Fibroblast of lung (primary cell): ENCODE data around the gene REPS2. TPM values are rescaled to one million over a fixed set of nuclear protein-coding genes. Genes with fewer than 3 reads are reported as not detected.

ENCODE experiments used
- DNase-seq, 2 donors: peaks; one replicate each; pipeline versions ENCODE4 v3.0.0 to v3.0.0-alpha.2; 2010; ENCODE audit warnings: low read depth in 2 of 2
- H2AFZ ChIP-seq: 2 replicates; pipeline ENCODE4 v1.5.1; 2012; ENCODE audit warnings: low read length, control low read depth, inconsistent platforms
- H3K27ac ChIP-seq: 2 replicates; pipeline ENCODE4 v1.5.1; 2011; ENCODE audit warnings: low read length, control low read depth; ENCODE audit not compliant: insufficient read depth
- H3K27me3 ChIP-seq: 2 replicates; pipeline ENCODE4 v1.5.1; 2011; ENCODE audit warnings: mild to moderate bottlenecking, low read length; ENCODE audit not compliant: control insufficient read depth, insufficient read depth
- H3K36me3 ChIP-seq: 2 replicates; pipeline ENCODE4 v1.5.1; 2011; ENCODE audit warnings: low read length; ENCODE audit not compliant: control insufficient read depth, insufficient read depth
- H3K4me1 ChIP-seq: 2 replicates; pipeline ENCODE4 v1.5.1; 2011; ENCODE audit warnings: low read length; ENCODE audit not compliant: control insufficient read depth, insufficient read depth; ENCODE audit errors: extremely low read depth
- H3K4me2 ChIP-seq: 2 replicates; pipeline ENCODE4 v1.5.1; 2011; ENCODE audit warnings: low read length, control low read depth; ENCODE audit not compliant: insufficient read depth; ENCODE audit errors: extremely low read depth
- H3K4me3 ChIP-seq, 4 experiments: fragments of 200-600 bp in 1 of 4; sonication (generic) in 1 of 4; replicated peaks in 1 of 4; 2 replicates each; pipeline ENCODE4 v1.5.1; 2011 to 2016; ENCODE audit warnings: low read length in 4 of 4, low read depth in 3 of 4, mild to moderate bottlenecking in 3 of 4, control low read depth in 2 of 4, inconsistent platforms in 1 of 4, mixed read lengths in 1 of 4; ENCODE audit not compliant: insufficient read depth in 1 of 4; ENCODE audit errors: control extremely low read depth in 1 of 4
- H3K79me2 ChIP-seq: 2 replicates; pipeline ENCODE4 v1.5.1; 2012; ENCODE audit warnings: mild to moderate bottlenecking, low read length, inconsistent platforms; ENCODE audit not compliant: control insufficient read depth, insufficient read depth
- H3K9ac ChIP-seq: 2 replicates; pipeline ENCODE4 v1.5.1; 2011; ENCODE audit warnings: mild to moderate bottlenecking, low read length, control low read depth; ENCODE audit not compliant: insufficient read depth
- H3K9me3 ChIP-seq: 2 replicates; pipeline ENCODE4 v1.5.1; 2012; ENCODE audit warnings: low read depth, low read length; ENCODE audit not compliant: control insufficient read depth, insufficient read depth
- H4K20me1 ChIP-seq: 2 replicates; pipeline ENCODE4 v1.5.1; 2011; ENCODE audit warnings: low read length; ENCODE audit not compliant: control insufficient read depth, insufficient read depth; ENCODE audit errors: extremely low read depth
- EZH2 ChIP-seq: IDR thresholded peaks from 2 replicates; pipeline ENCODE4 v1.5.1; 2012; ENCODE audit warnings: low read length, control low read depth, mild to moderate bottlenecking; ENCODE audit errors: missing control alignments
- polyA plus RNA-seq, 2 donors: library from polyadenylated mRNA; depleted of rRNA in 1 of 2; stranded (reverse) in 1 of 2; unstranded in 1 of 2; fragments of >200 nt; gene quantifications; 2 replicates each; pipeline ENCODE4 v1.2.1, GENCODE V29; 2011 to 2012; ENCODE audit warnings: missing spikeins in 1 of 2
- total RNA-seq: library from RNA; depleted of rRNA; stranded (reverse); fragments of >200 nt; gene quantifications from 2 replicates; pipeline ENCODE4 v1.2.1, GENCODE V29; 2014
- TF ChIP-seq, protein P1 (sequence below), 2 donors: IDR thresholded peaks in 1 of 2; conservative IDR thresholded peaks in 1 of 2; 1 replicate in 1 of 2; 2 replicates in 1 of 2; pipeline ENCODE4 v1.5.1; 2011 to 2012; ENCODE audit warnings: low read length in 2 of 2, control low read depth in 1 of 2, inconsistent platforms in 1 of 2, low read depth in 1 of 2, mild to moderate bottlenecking in 1 of 2

The REPS2 gene
- total and polyA plus RNA-seq, 2 donors (not counting 1 experiment from before 2014, with no cell fraction given) = 0.27 to 0.50 TPM

DNA sequence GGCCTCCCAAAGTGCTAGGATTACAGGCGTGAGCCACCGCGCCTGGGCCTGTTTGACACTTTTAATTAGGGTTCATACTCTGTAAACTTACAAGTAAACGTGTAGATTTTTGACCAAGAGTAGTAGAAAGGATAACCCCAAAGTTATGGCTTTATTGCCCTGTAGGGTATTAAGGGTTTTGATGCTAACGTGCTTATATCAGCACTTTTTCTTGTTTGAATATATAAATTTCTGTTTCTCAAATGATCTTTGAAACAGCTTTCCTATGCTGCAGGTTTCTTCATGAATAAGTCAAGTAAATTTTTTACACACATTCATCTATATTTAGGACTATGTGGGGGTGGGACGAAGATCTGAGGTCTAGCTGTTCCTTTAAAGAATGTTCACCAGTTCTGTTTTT, 29.3 kb upstream of the REPS2 start:
- H3K9me3 ChIP-seq = no peaks in the 10 kb centered on the region
- H3K79me2 ChIP-seq = no peaks in the 10 kb centered on the region
- H3K36me3 ChIP-seq = no peaks in the 10 kb centered on the region
- no peak overlapping the region for H3K4me2 ChIP-seq
- H3K27me3 ChIP-seq = no peaks in the 10 kb centered on the region
- H3K4me3 ChIP-seq = no peak overlapping the region
- H3K4me1 ChIP-seq = no peaks in the 10 kb centered on the region
- H3K27ac ChIP-seq = no peak overlapping the region
- no peak overlapping the region for H2AFZ ChIP-seq
- H3K9ac ChIP-seq = no peak overlapping the region
- H4K20me1 ChIP-seq = no peaks in the 10 kb centered on the region
- no peak for DNase-seq
- TF ChIP-seq, protein P1, sequence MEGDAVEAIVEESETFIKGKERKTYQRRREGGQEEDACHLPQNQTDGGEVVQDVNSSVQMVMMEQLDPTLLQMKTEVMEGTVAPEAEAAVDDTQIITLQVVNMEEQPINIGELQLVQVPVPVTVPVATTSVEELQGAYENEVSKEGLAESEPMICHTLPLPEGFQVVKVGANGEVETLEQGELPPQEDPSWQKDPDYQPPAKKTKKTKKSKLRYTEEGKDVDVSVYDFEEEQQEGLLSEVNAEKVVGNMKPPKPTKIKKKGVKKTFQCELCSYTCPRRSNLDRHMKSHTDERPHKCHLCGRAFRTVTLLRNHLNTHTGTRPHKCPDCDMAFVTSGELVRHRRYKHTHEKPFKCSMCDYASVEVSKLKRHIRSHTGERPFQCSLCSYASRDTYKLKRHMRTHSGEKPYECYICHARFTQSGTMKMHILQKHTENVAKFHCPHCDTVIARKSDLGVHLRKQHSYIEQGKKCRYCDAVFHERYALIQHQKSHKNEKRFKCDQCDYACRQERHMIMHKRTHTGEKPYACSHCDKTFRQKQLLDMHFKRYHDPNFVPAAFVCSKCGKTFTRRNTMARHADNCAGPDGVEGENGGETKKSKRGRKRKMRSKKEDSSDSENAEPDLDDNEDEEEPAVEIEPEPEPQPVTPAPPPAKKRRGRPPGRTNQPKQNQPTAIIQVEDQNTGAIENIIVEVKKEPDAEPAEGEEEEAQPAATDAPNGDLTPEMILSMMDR (conservative IDR thresholded peaks at IDR 0.05 in 1 of 2, IDR thresholded peaks at IDR 0.05 in 1 of 2; ENCODE audit: low read depth in 1 of 2, low read length in 2 of 2) = no peak
- no peak for TF ChIP-seq EZH2

DNA sequence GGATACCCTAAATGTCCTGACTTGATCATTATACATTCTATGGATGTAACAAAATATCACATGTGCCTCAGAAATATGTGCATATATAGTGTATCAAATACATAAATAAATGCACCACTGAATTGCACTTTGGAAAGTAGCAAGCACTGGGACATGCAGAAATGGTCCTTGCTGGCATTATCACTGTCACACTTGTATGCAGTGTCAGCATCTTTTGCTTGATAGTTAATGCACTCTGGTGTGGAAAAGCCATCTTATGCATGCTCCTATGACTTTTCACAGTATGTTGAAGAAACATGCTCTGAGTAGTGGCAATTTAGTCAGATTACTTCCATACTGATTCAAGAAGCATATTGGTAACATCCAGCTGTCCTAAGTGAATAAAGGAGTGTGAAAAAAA, 27.5 kb upstream of the REPS2 start:
- H3K4me3 ChIP-seq = no peak overlapping the region
- H3K9me3 ChIP-seq = no peaks in the 10 kb centered on the region
- H3K36me3 ChIP-seq = no peaks in the 10 kb centered on the region
- H3K79me2 ChIP-seq = no peaks in the 10 kb centered on the region
- H3K9ac ChIP-seq = no peak overlapping the region
- DNase-seq = no peak
- no peak overlapping the region for H3K27ac ChIP-seq
- H4K20me1 ChIP-seq = no peaks in the 10 kb centered on the region
- no peak overlapping the region for H3K4me2 ChIP-seq
- H3K27me3 ChIP-seq = no peaks in the 10 kb centered on the region
- no peak overlapping the region for H2AFZ ChIP-seq
- H3K4me1 ChIP-seq = no peaks in the 10 kb centered on the region
- TF ChIP-seq, protein P1 (conservative IDR thresholded peaks at IDR 0.05 in 1 of 2, IDR thresholded peaks at IDR 0.05 in 1 of 2; ENCODE audit: low read depth in 1 of 2, low read length in 2 of 2) = no peak
- no peak for TF ChIP-seq EZH2

DNA sequence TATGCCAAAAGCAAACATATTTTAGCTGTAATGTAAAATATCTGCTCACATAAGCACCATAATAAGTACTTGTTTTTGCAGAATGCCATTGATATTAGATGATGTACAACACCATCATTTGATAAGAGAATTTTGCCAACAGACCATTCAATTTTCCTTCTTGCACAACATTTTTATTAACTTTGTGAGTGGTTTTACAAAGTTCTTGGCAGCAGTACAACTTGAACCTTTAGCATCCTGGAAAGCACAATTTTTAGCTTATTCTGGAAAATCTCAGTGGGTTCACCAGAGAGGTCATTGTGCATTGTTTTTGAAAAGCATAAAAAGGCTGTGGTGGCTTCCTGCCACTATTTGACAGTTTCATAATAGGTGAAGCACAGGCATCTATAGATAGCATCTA, 26.4 kb upstream of the REPS2 start:
- no peaks in the 10 kb centered on the region for H3K4me1 ChIP-seq
- no peaks in the 10 kb centered on the region for H3K27me3 ChIP-seq
- H3K4me3 ChIP-seq = no peak overlapping the region
- no peak overlapping the region for H3K27ac ChIP-seq
- H4K20me1 ChIP-seq = no peaks in the 10 kb centered on the region
- H3K9me3 ChIP-seq = no peaks in the 10 kb centered on the region
- no peak overlapping the region for H3K9ac ChIP-seq
- no peak overlapping the region for H2AFZ ChIP-seq
- DNase-seq = peak in 1 of 2 donors; percentile 16
- H3K79me2 ChIP-seq = no peaks in the 10 kb centered on the region
- H3K36me3 ChIP-seq = no peaks in the 10 kb centered on the region
- TF ChIP-seq EZH2 = no peak
- TF ChIP-seq, protein P1 (conservative IDR thresholded peaks at IDR 0.05 in 1 of 2, IDR thresholded peaks at IDR 0.05 in 1 of 2; ENCODE audit: low read depth in 1 of 2, low read length in 2 of 2) = no peak
- H3K4me2 ChIP-seq = no peak overlapping the region
